H9 (cell line): ENCODE results near the gene FAM120A. TPM values are rescaled to one million over a fixed set of nuclear protein-coding genes. Genes with fewer than 3 reads are reported as not detected.

Experiments
- DNase-seq: peaks from one replicate; pipeline ENCODE4 v3.0.0-alpha.2; 2017
- H2AFZ ChIP-seq: one replicate; pipeline ENCODE4 v1.6.1; 2013; ENCODE audit warnings: mild to moderate bottlenecking, low read length, control low read depth, moderate library complexity
- H2AK5ac ChIP-seq: 2 replicates; pipeline ENCODE4 v1.6.1; 2013; ENCODE audit warnings: low read length, control low read depth, mixed read lengths; ENCODE audit not compliant: insufficient read length
- H2BK120ac ChIP-seq: one replicate; pipeline ENCODE4 v1.6.1; 2013; ENCODE audit warnings: low read depth, mild to moderate bottlenecking, low read length, control low read depth, inconsistent platforms; ENCODE audit not compliant: poor library complexity, severe bottlenecking
- H2BK12ac ChIP-seq: 2 replicates; pipeline ENCODE4 v1.6.1; 2013; ENCODE audit warnings: low read length, control low read depth, mixed read lengths, low read depth; ENCODE audit not compliant: insufficient read length
- H2BK15ac ChIP-seq: 2 replicates; pipeline ENCODE4 v1.6.1; 2013; ENCODE audit warnings: low read depth, low read length, control low read depth
- H2BK20ac ChIP-seq: one replicate; pipeline ENCODE4 v1.6.1; 2013; ENCODE audit warnings: low read depth, mild to moderate bottlenecking, low read length, control low read depth, inconsistent platforms; ENCODE audit not compliant: poor library complexity, severe bottlenecking
- H2BK5ac ChIP-seq: 2 replicates; pipeline ENCODE4 v1.6.1; 2013; ENCODE audit warnings: low read length, control low read depth, mixed read lengths; ENCODE audit not compliant: insufficient read length
- H3K14ac ChIP-seq: 2 replicates; pipeline ENCODE4 v1.6.1; 2013; ENCODE audit warnings: low read length, control low read depth; ENCODE audit not compliant: insufficient read depth
- H3K18ac ChIP-seq: 2 replicates; pipeline ENCODE4 v1.6.1; 2013; ENCODE audit warnings: low read depth, mild to moderate bottlenecking, mixed read lengths, low read length, control low read depth; ENCODE audit not compliant: insufficient read length
- H3K23ac ChIP-seq: 2 replicates; pipeline ENCODE4 v1.6.1; 2013; ENCODE audit warnings: low read length, control low read depth, mixed read lengths, low read depth; ENCODE audit not compliant: insufficient read length
- H3K23me2 ChIP-seq: 2 replicates; pipeline ENCODE4 v1.6.1; 2013; ENCODE audit warnings: low read depth, mild to moderate bottlenecking, mixed read lengths, low read length, control low read depth; ENCODE audit not compliant: insufficient read length, poor library complexity, severe bottlenecking
- H3K27ac ChIP-seq: 2 replicates; pipeline ENCODE4 v1.5.1; 2013; ENCODE audit warnings: low read length, control low read depth, mixed read lengths, low read depth; ENCODE audit not compliant: insufficient read length
- H3K27me3 ChIP-seq: 2 replicates; pipeline ENCODE4 v1.6.1; 2013; ENCODE audit warnings: low read length, control low read depth, inconsistent platforms; ENCODE audit not compliant: insufficient read depth
- H3K4ac ChIP-seq: 2 replicates; pipeline ENCODE4 v1.6.1; 2013; ENCODE audit warnings: low read depth, mild to moderate bottlenecking, control low read depth, inconsistent platforms, low read length, moderate library complexity
- H3K4me1 ChIP-seq: 2 replicates; pipeline ENCODE4 v1.6.1; 2013; ENCODE audit warnings: low read length, control low read depth, inconsistent platforms; ENCODE audit not compliant: insufficient read depth
- H3K4me2 ChIP-seq: 2 replicates; pipeline ENCODE4 v1.6.1; 2013; ENCODE audit warnings: low read length, control low read depth, mixed read lengths; ENCODE audit not compliant: insufficient read length, insufficient read depth
- H3K56ac ChIP-seq: 2 replicates; pipeline ENCODE4 v1.6.1; 2013; ENCODE audit warnings: low read depth, mild to moderate bottlenecking, mixed read lengths, low read length, control low read depth; ENCODE audit not compliant: insufficient read length
- H3K79me1 ChIP-seq: 2 replicates; pipeline ENCODE4 v1.6.1; 2013; ENCODE audit warnings: low read depth, mild to moderate bottlenecking, moderate library complexity, low read length, control low read depth, inconsistent platforms; ENCODE audit not compliant: insufficient read depth, poor library complexity, severe bottlenecking
- H3K79me2 ChIP-seq: 2 replicates; pipeline ENCODE4 v1.6.1; 2013; ENCODE audit warnings: low read length, control low read depth, inconsistent platforms; ENCODE audit not compliant: insufficient read depth
- H3K9ac ChIP-seq: 2 replicates; pipeline ENCODE4 v1.6.1; 2013; ENCODE audit warnings: low read length, control low read depth, mixed read lengths; ENCODE audit not compliant: insufficient read length; ENCODE audit errors: extremely low read depth
- H3K9me3 ChIP-seq: one replicate; pipeline ENCODE4 v1.6.1; 2013; ENCODE audit warnings: low read depth, low read length, inconsistent platforms; ENCODE audit not compliant: control insufficient read depth
- H3T11ph ChIP-seq: one replicate; pipeline ENCODE4 v1.6.1; 2013; ENCODE audit warnings: mild to moderate bottlenecking, low read length, control low read depth, inconsistent platforms
- H4K20me1 ChIP-seq: one replicate; pipeline ENCODE4 v1.6.1; 2013; ENCODE audit not compliant: control insufficient read depth, insufficient read length, insufficient read depth
- H4K5ac ChIP-seq: 2 replicates; pipeline ENCODE4 v1.6.1; 2013; ENCODE audit warnings: low read depth, mild to moderate bottlenecking, mixed read lengths, low read length, control low read depth; ENCODE audit not compliant: insufficient read length
- H4K8ac ChIP-seq: replicated peaks from 2 replicates; pipeline ENCODE4 v1.6.1; 2013; ENCODE audit warnings: low read length, control low read depth, mixed read lengths, low read depth; ENCODE audit not compliant: insufficient read length
- H4K91ac ChIP-seq: 2 replicates; pipeline ENCODE4 v1.6.1; 2013; ENCODE audit warnings: low read depth, mild to moderate bottlenecking, moderate library complexity, mixed read lengths, low read length, control low read depth; ENCODE audit not compliant: insufficient read length
- H3K27ac Mint-ChIP-seq, 3 experiments: 2 replicates in 2 of 3; 3 replicates in 1 of 3; pipeline ENCODE4 v1.8.0; 2020 to 2021; ENCODE audit warnings: mixed read lengths in 3 of 3, mild to moderate bottlenecking in 1 of 3, moderate library complexity in 1 of 3
- H3K27me3 Mint-ChIP-seq: 2 replicates; pipeline ENCODE4 v1.8.0; 2021; ENCODE audit warnings: low read depth, mild to moderate bottlenecking, moderate library complexity, mixed read lengths
- H3K36me3 Mint-ChIP-seq, 3 experiments: 2 replicates in 2 of 3; 3 replicates in 1 of 3; pipeline ENCODE4 v1.8.0; 2020 to 2021; ENCODE audit warnings: low read depth in 3 of 3, mixed read lengths in 3 of 3; ENCODE audit not compliant: insufficient read depth in 1 of 3
- H3K4me1 Mint-ChIP-seq, 2 experiments: 2 replicates each; pipeline ENCODE4 v1.8.0; 2020; ENCODE audit warnings: mixed read lengths in 2 of 2
- H3K4me3 Mint-ChIP-seq, 2 experiments: 2 replicates in 1 of 2; 3 replicates in 1 of 2; pipeline ENCODE4 v1.8.0; 2020 to 2021; ENCODE audit warnings: mild to moderate bottlenecking in 2 of 2, mixed read lengths in 2 of 2, moderate library complexity in 1 of 2
- H3K9me3 Mint-ChIP-seq, 2 experiments: 2 replicates in 1 of 2; 3 replicates in 1 of 2; pipeline ENCODE4 v1.8.0; 2020; ENCODE audit warnings: mild to moderate bottlenecking in 2 of 2, mixed read lengths in 2 of 2, moderate library complexity in 1 of 2
- CTCF ChIP-seq: fragments of 200-600 bp; sonication (generic); conservative IDR thresholded peaks from 3 replicates; pipeline ENCODE4 v1.8.0; 2021; ENCODE audit warnings: antibody characterized with exemption, mild to moderate bottlenecking
- WGBS: extraction: QIAGEN DNeasy Blood & Tissue Kit; methylation state at CpG from one replicate; pipeline ENCODE4 v1.1.7; 2013; ENCODE audit warnings: missing lambda C conversion rate, low lambda C conversion rate, mixed read lengths; ENCODE audit not compliant: insufficient read length; ENCODE audit errors: extremely low coverage; 5-methylcytosine and 5-hydroxymethylcytosine counted together
- total RNA-seq: library from RNA; stranded (reverse); gene quantifications from 2 replicates; pipeline ENCODE4 v1.2.1, GENCODE V29; 2021

The FAM120A gene
- total RNA-seq, 1 experiment from 2014 or later = 57.7 TPM

GRCh38 chr9:93435386-93435785, 16.1 kb upstream of the FAM120A start:
- no peaks in the 10 kb centered on the region for H3K9me3 ChIP-seq

More at GRCh38 chr9:93435386-93435785, 16.1 kb upstream of the FAM120A start:
- Mint-ChIP-seq H3K4me3 (no peak overlapping the region), H3K9me3 (no peaks in the 10 kb centered on the region), H3K4me1 (peaks cover 0 to 8% of the 10 kb centered on the region in 2 experiments; a peak in 2 of 4 replicates), H3K27me3 (peaks cover 1% of the 10 kb centered on the region; the same call in 1 of the 2 replicates), H3K27ac (no peak overlapping the region; a peak in 1 of 7 replicates), H3K36me3 (no peaks in the 10 kb centered on the region)
- no peak overlapping the region for H3K4me2 ChIP-seq
- H3K9ac ChIP-seq = no peak overlapping the region
- H4K91ac ChIP-seq = no peak overlapping the region
- no peak overlapping the region for H3K18ac ChIP-seq
- H3K23ac ChIP-seq = no peak overlapping the region
- no peaks in the 10 kb centered on the region for H4K20me1 ChIP-seq
- WGBS = no CpG with 5 or more reads among the region's 8 CpGs
- H3K79me1 ChIP-seq = no peaks in the 10 kb centered on the region
- H3K27me3 ChIP-seq = no peaks in the 10 kb centered on the region
- no peak overlapping the region for H3T11ph ChIP-seq
- H3K4ac ChIP-seq = no peak overlapping the region
- no peak overlapping the region for H2BK5ac ChIP-seq
- H3K4me1 ChIP-seq = no peaks in the 10 kb centered on the region
- no peak overlapping the region for H4K8ac ChIP-seq
- H3K23me2 ChIP-seq = no peaks in the 10 kb centered on the region
- H4K5ac ChIP-seq = no peak overlapping the region
- peak; percentile 34 for DNase-seq
- no peak overlapping the region for H2BK20ac ChIP-seq
- no peak overlapping the region for H3K56ac ChIP-seq
- TF ChIP-seq CTCF = no peak
- H2AK5ac ChIP-seq = no peak overlapping the region
- H2BK12ac ChIP-seq = no peak overlapping the region
- H3K14ac ChIP-seq = no peak overlapping the region
- peak overlapping the region; percentile 14 for H2AFZ ChIP-seq
- no peak overlapping the region for H2BK120ac ChIP-seq
- 0 out of 2 replicates have a peak overlapping the region, but pooled peaks have one; percentile 89 for H2BK15ac ChIP-seq
- no peak overlapping the region for H3K27ac ChIP-seq
- no peaks in the 10 kb centered on the region for H3K79me2 ChIP-seq
